OCI-LY7 (cell line): ENCODE results near the gene SOX13. TPM values are rescaled to one million over a fixed set of nuclear protein-coding genes. Genes with fewer than 3 reads are reported as not detected.

Experiments used
- BruUV-seq: library from RNA; stranded (reverse); fragments of 400-500 nt; replicated peaks from 2 replicates; lab custom pipeline; 2021; lab: Mats Ljungman, UMichigan
- CTCF ChIA-PET: fragments of 300-600 bp; sonication (Branson Sonifier 250); formaldehyde crosslinking; loops from one replicate; lab custom pipeline; 2022; ENCODE audit warnings: antibody characterized with exemption; ENCODE audit not compliant: unreplicated experiment; lab: Charles Lee
- POLR2A ChIA-PET: fragments of 300-600 bp; sonication (Branson Sonifier 250); formaldehyde crosslinking; loops from one replicate; lab custom pipeline; 2022; ENCODE audit warnings: antibody characterized with exemption; lab: Charles Lee
- DNase-seq: peaks from one replicate; pipeline ENCODE4 v3.0.0-alpha.2; 2015; ENCODE audit warnings: low spot score
- H2AFZ ChIP-seq: fragments of 200-600 bp; sonication (generic), shearing (Covaris generic); 2 replicates; pipeline ENCODE4 v1.6.1; 2014; ENCODE audit warnings: mild to moderate bottlenecking, antibody characterized with exemption, low read length, moderate library complexity
- H3K27ac ChIP-seq: fragments of 200-600 bp; sonication (generic); 2 replicates; pipeline ENCODE4 v1.5.1; 2014; ENCODE audit warnings: mixed run types, low read depth, mild to moderate bottlenecking, moderate library complexity, low read length, inconsistent platforms; ENCODE audit not compliant: poor library complexity, severe bottlenecking
- H3K36me3 ChIP-seq: fragments of 200-600 bp; sonication (generic); 2 replicates; pipeline ENCODE4 v1.6.1; 2014; ENCODE audit warnings: mild to moderate bottlenecking, antibody characterized with exemption, low read length, moderate library complexity, mixed read lengths; ENCODE audit not compliant: insufficient read depth
- H3K4me1 ChIP-seq: fragments of 200-600 bp; sonication (generic); 2 replicates; pipeline ENCODE4 v1.5.1; 2014; ENCODE audit warnings: mild to moderate bottlenecking, low read length; ENCODE audit not compliant: insufficient read depth, poor library complexity, severe bottlenecking
- H3K4me2 ChIP-seq: fragments of 200-600 bp; sonication (generic); 2 replicates; pipeline ENCODE4 v1.6.1; 2014; ENCODE audit warnings: mild to moderate bottlenecking, low read length
- H3K4me3 ChIP-seq: fragments of 200-600 bp; sonication (generic); 2 replicates; pipeline ENCODE4 v1.5.1; 2014; ENCODE audit warnings: mild to moderate bottlenecking, low read depth, low read length; ENCODE audit not compliant: poor library complexity, severe bottlenecking
- H3K79me2 ChIP-seq: fragments of 200-600 bp; sonication (generic); 2 replicates; pipeline ENCODE4 v1.6.1; 2016; ENCODE audit warnings: low read depth, mild to moderate bottlenecking, low read length, moderate library complexity, mixed read lengths; ENCODE audit not compliant: insufficient read depth
- H3K9me2 ChIP-seq: fragments of 200-600 bp; sonication (generic); 2 replicates; pipeline ENCODE4 v1.6.1; 2016; ENCODE audit warnings: mild to moderate bottlenecking, low read length, mixed read lengths; ENCODE audit not compliant: insufficient read depth
- H3K9me3 ChIP-seq: fragments of 200-600 bp; sonication (generic); 2 replicates; pipeline ENCODE4 v1.6.1; 2014; ENCODE audit warnings: mild to moderate bottlenecking, mixed run types, low read length, mixed read lengths
- H4K20me1 ChIP-seq: fragments of 200-600 bp; sonication (generic); 2 replicates; pipeline ENCODE4 v1.6.1; 2014; ENCODE audit warnings: mild to moderate bottlenecking, antibody characterized with exemption, low read length, moderate library complexity, mixed read lengths; ENCODE audit not compliant: insufficient read depth
- CTCF ChIP-seq: fragments of 200-600 bp; sonication (generic); conservative IDR thresholded peaks from 2 replicates; pipeline ENCODE4 v1.5.1; 2014; ENCODE audit warnings: mild to moderate bottlenecking, antibody characterized with exemption, low read length, moderate library complexity, mixed read lengths
- EZH2phosphoT487 ChIP-seq: fragments of 200-600 bp; sonication (generic); IDR thresholded peaks from 2 replicates; pipeline ENCODE4 v1.6.1; 2018; ENCODE audit warnings: low read depth, borderline replicate concordance, mild to moderate bottlenecking, mixed run types, antibody characterized with exemption, low read length, moderate library complexity, mixed read lengths
- intact Hi-C: fragments of 100-400 bp; cut with micrococcal nuclease; formaldehyde crosslinking; loops from one replicate; pipeline ENCODE4 v1.10.0; 2022; ENCODE audit not compliant: unreplicated experiment
- total RNA-seq, 2 experiments: library from RNA; depleted of rRNA in 1 of 2; stranded (reverse); fragments of >200 nt in 1 of 2; shearing (Covaris generic) in 1 of 2; gene quantifications; 2 replicates each; pipeline ENCODE4 v1.2.3, GENCODE V29; 2014 to 2022

Gene SOX13
- total RNA-seq, 2 experiments from 2014 or later, result 0.27 TPM; not detected in 1

DNA sequence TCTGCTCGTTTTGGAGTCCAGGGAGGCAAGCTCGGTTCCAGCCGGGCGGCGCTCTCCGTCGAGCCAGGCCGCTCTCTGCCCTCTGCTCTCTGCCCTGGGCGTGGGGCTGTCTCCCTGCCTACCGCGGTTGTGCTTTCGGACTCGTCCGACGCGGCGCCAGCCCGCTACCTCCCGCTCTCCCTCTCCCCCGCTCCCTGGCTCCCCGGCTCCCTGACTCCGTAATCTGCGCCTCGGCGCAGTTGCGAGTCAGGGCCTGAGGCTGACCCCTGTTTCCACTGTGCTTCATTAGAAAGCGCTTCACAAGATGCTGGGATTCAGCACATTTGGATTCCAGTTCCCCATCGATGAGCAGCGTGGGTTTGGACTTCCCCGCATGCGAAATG is 2.2 kb downstream of the SOX13 start:
- Histone ChIP-seq H3K27ac (no peak overlapping the region), H4K20me1 (no peaks in the 10 kb centered on the region), H3K9me3 (no peaks in the 10 kb centered on the region), H3K36me3 (no peaks in the 10 kb centered on the region), H2AFZ (no peak overlapping the region), H3K4me2 (no peak overlapping the region), H3K4me3 (no peak overlapping the region), H3K9me2 (no peaks in the 10 kb centered on the region), H3K79me2 (no peaks in the 10 kb centered on the region), H3K4me1 (peaks cover 4% of the 10 kb centered on the region)
- ChIA-PET CTCF (no interaction called here), POLR2A (no interaction called here)
- TF ChIP-seq EZH2phosphoT487 (no peak), CTCF (no peak)
- DNase-seq, result no peak
- intact Hi-C loops, result no loop called here
- no TSS peak for BruUV-seq

DNA sequence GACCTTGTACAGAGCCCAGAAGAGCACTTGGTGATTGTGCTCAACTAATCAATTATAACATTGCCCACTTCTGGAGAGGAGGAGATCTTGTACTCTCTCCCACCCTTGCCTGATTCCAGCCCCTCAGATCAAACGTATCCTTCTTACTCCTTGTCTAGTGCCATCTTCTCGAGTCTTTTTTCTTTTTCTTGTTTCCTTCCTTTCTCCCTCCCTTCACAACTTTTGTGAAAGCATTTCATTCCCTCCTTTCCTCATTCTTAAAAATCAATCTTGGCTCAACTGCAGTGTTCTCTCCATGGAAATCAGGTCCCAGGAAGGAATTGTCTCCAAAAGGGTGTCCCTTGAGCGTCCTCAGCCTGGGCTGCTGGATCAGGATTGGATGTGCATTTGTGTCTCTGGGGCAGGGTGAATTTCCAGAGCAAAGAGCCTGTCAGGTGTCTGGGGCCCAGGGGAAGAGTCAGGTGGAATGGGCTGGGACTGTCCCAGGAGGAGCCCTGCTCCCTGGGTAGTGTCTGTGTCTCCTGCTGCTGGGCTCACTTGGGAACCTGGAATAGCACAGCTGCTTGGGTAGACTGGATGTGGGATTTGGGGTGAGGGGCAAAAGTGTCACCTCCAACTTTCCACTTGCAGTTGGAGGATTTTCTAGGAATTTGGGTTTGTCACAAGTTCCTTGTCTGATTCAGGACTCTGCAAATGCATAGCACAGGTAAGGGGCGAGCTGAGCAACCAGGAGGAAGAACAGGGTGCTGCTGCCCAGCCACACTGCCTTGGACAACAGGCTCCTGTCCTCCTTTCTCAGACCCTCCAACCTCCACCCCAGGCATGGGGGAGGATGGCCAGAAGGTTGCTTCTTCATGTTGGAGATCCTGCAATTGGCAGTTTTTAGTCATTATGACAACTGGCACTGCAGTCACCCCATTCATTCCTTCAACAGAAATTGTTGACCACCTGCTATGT is 3.3 kb downstream of the SOX13 start:
- H3K9me3 ChIP-seq, result no peaks in the 10 kb centered on the region
- no peak overlapping the region for H3K4me2 ChIP-seq
- H3K9me2 ChIP-seq, result no peaks in the 10 kb centered on the region
- no peaks in the 10 kb centered on the region for H4K20me1 ChIP-seq
- H2AFZ ChIP-seq, result no peak overlapping the region
- no peak for TF ChIP-seq EZH2phosphoT487
- TF ChIP-seq CTCF, result no peak
- no peaks in the 10 kb centered on the region for H3K36me3 ChIP-seq
- intact Hi-C loops, result no loop called here
- no peak for DNase-seq
- peaks cover 4% of the 10 kb centered on the region for H3K4me1 ChIP-seq
- ChIA-PET CTCF (no interaction called here), POLR2A (no interaction called here)
- H3K27ac ChIP-seq, result no peak overlapping the region
- no TSS peak for BruUV-seq
- no peaks in the 10 kb centered on the region for H3K79me2 ChIP-seq
- no peak overlapping the region for H3K4me3 ChIP-seq

DNA sequence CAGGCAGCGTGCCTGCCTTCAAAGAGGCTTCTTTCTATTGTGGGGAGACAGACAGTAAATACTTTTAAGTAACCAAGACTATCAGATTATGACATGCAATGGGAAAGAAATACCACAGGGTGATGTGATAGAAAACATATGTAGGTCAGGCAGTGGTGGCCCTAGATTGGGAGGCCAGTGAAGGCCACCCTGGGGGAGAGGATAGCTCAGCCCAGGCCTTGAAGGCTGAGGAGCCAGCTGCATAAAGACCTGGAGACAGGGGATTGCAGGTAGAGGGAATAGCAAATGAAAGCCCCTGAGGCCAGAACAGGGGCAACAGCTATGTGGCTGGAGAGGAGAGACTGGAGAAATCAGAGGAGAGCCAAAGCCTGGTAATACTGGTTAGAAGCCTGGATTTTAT is 4.0 kb downstream of the SOX13 start:
- H3K27ac ChIP-seq, result no peak overlapping the region
- H3K79me2 ChIP-seq, result no peaks in the 10 kb centered on the region
- ChIA-PET POLR2A (interaction anchor here (0.5 kb wide), 1 partner anchor 72 kb away, joined by 3 read pairs; no protein-coding TSS in a partner anchor), CTCF (no interaction called here)
- no peaks in the 10 kb centered on the region for H3K9me2 ChIP-seq
- no peak overlapping the region for H3K4me2 ChIP-seq
- TF ChIP-seq EZH2phosphoT487, result no peak
- no peak for TF ChIP-seq CTCF
- DNase-seq, result no peak
- H3K4me3 ChIP-seq, result no peak overlapping the region
- no peak overlapping the region for H2AFZ ChIP-seq
- H3K4me1 ChIP-seq, result peaks cover 4% of the 10 kb centered on the region
- H3K36me3 ChIP-seq, result no peaks in the 10 kb centered on the region
- intact Hi-C loops, result no loop called here
- H4K20me1 ChIP-seq, result no peaks in the 10 kb centered on the region
- BruUV-seq, result no TSS peak
- no peaks in the 10 kb centered on the region for H3K9me3 ChIP-seq
